Measurements from ENCODE around the gene TDO2. TPM values are rescaled to one million over a fixed set of nuclear protein-coding genes. Genes with fewer than 3 reads are reported as not detected.

Gene TDO2
- total and polyA plus RNA-seq, 4 donors: 0.15 to 0.79 (median 0.50) TPM

GRCh38 chr4:155961575-155961974 is 58.1 kb downstream of the TDO2 start:
- Histone ChIP-seq H3K36me3 (ENCODE audit: control insufficient read depth, insufficient read depth, low read length) (no peaks in the 10 kb centered on the region), H3K4me3 (ENCODE audit: low read depth, low read length) (no peak overlapping the region), H3K4me1 (ENCODE audit: control insufficient read depth, insufficient read depth, low read length) (no peaks in the 10 kb centered on the region), H3K9me3 (ENCODE audit: control insufficient read depth, insufficient read depth, low read length) (no peaks in the 10 kb centered on the region), H3K27ac (ENCODE audit: low read depth, low read length) (no peak overlapping the region), H3K27me3 (ENCODE audit: control insufficient read depth, insufficient read depth, low read length) (no peaks in the 10 kb centered on the region)
- WGBS (ENCODE audit: insufficient coverage): no CpG with 5 or more reads among the region's 4 CpGs
- no peak for DNase-seq (ENCODE audit: low read depth in 4 of 6, low spot score in 6 of 6)

GRCh38 chr4:155962767-155963166 is 59.3 kb downstream of the TDO2 start:
- Histone ChIP-seq H3K4me1 (ENCODE audit: control insufficient read depth, insufficient read depth, low read length) (no peaks in the 10 kb centered on the region), H3K4me3 (ENCODE audit: low read depth, low read length) (no peak overlapping the region), H3K9me3 (ENCODE audit: control insufficient read depth, insufficient read depth, low read length) (no peaks in the 10 kb centered on the region), H3K36me3 (ENCODE audit: control insufficient read depth, insufficient read depth, low read length) (no peaks in the 10 kb centered on the region), H3K27me3 (ENCODE audit: control insufficient read depth, insufficient read depth, low read length) (no peaks in the 10 kb centered on the region), H3K27ac (ENCODE audit: low read depth, low read length) (no peak overlapping the region)
- WGBS (ENCODE audit: insufficient coverage): no CpG with 5 or more reads among the region's 2 CpGs
- peak in 1 of 6 donors; percentile 13 for DNase-seq (ENCODE audit: low read depth in 4 of 6, low spot score in 6 of 6)

- Histone ChIP-seq H3K27ac (ENCODE audit: low read depth, low read length) (no peak overlapping the region), H3K9me3 (ENCODE audit: control insufficient read depth, insufficient read depth, low read length) (peaks cover 2% of the 10 kb centered on the region), H3K4me1 (ENCODE audit: control insufficient read depth, insufficient read depth, low read length) (no peaks in the 10 kb centered on the region), H3K36me3 (ENCODE audit: control insufficient read depth, insufficient read depth, low read length) (no peaks in the 10 kb centered on the region), H3K4me3 (ENCODE audit: low read depth, low read length) (no peak overlapping the region), H3K27me3 (ENCODE audit: control insufficient read depth, insufficient read depth, low read length) (no peaks in the 10 kb centered on the region)
- 92% methylated on average over 1 of the region's 8 CpGs for WGBS (ENCODE audit: insufficient coverage)
- no peak for DNase-seq (ENCODE audit: low read depth in 4 of 6, low spot score in 6 of 6)
Measured at GRCh38 chr4:155964016-155964891, 60.8 kb downstream of the TDO2 start.

GRCh38 chr4:155966171-155966570 is 62.7 kb downstream of the TDO2 start:
- Histone ChIP-seq H3K27me3 (ENCODE audit: control insufficient read depth, insufficient read depth, low read length) (no peaks in the 10 kb centered on the region), H3K9me3 (ENCODE audit: control insufficient read depth, insufficient read depth, low read length) (peaks cover 2% of the 10 kb centered on the region), H3K4me1 (ENCODE audit: control insufficient read depth, insufficient read depth, low read length) (no peaks in the 10 kb centered on the region), H3K36me3 (ENCODE audit: control insufficient read depth, insufficient read depth, low read length) (no peaks in the 10 kb centered on the region), H3K27ac (ENCODE audit: low read depth, low read length) (no peak overlapping the region), H3K4me3 (ENCODE audit: low read depth, low read length) (no peak overlapping the region)
- WGBS (ENCODE audit: insufficient coverage): 60% methylated on average over 2 of the region's 2 CpGs
- DNase-seq (ENCODE audit: low read depth in 4 of 6, low spot score in 6 of 6): no peak

GRCh38 chr4:155966731-155967395 is 63.4 kb downstream of the TDO2 start:
- no peak overlapping the region for H3K27ac ChIP-seq (ENCODE audit: low read depth, low read length)
- H3K36me3 ChIP-seq (ENCODE audit: control insufficient read depth, insufficient read depth, low read length): no peaks in the 10 kb centered on the region
- no peak overlapping the region for H3K4me3 ChIP-seq (ENCODE audit: low read depth, low read length)
- no peaks in the 10 kb centered on the region for H3K27me3 ChIP-seq (ENCODE audit: control insufficient read depth, insufficient read depth, low read length)
- 88% methylated on average over 1 of the region's 3 CpGs for WGBS (ENCODE audit: insufficient coverage)
- no peaks in the 10 kb centered on the region for H3K4me1 ChIP-seq (ENCODE audit: control insufficient read depth, insufficient read depth, low read length)
- peak in 2 of 6 donors; percentile 24 to 35 for DNase-seq (ENCODE audit: low read depth in 4 of 6, low spot score in 6 of 6)
- H3K9me3 ChIP-seq (ENCODE audit: control insufficient read depth, insufficient read depth, low read length): peaks cover 2% of the 10 kb centered on the region

Other genes starting within 250 kb of the TDO2 start
- gene GUCY1A1, start 236.8 kb upstream of the TDO2 start, total RNA-seq: 10 to 100 TPM; 83.2 to 84.7 TPM
- gene GUCY1A1, start 236.8 kb upstream of the TDO2 start, polyA plus RNA-seq (ENCODE audit: insufficient read length in 2 of 2): 10 to 100 TPM; 23.3 to 34.5 TPM
- 10 to 100 TPM; 22.6 to 63.7 TPM for gene GUCY1B1, start 144.7 kb upstream of the TDO2 start, total RNA-seq
- 10 to 100 TPM; 47.2 to 55.6 TPM for gene GUCY1B1, start 144.7 kb upstream of the TDO2 start, polyA plus RNA-seq (ENCODE audit: insufficient read length in 2 of 2)
- gene ASIC5, start 37.4 kb upstream of the TDO2 start, total RNA-seq: not detected
- gene ASIC5, start 37.4 kb upstream of the TDO2 start, polyA plus RNA-seq (ENCODE audit: insufficient read length in 2 of 2): not detected
- 10 to 100 TPM; 24.2 to 38.3 TPM for gene CTSO, start 50.2 kb downstream of the TDO2 start, total RNA-seq
- gene CTSO, start 50.2 kb downstream of the TDO2 start, polyA plus RNA-seq (ENCODE audit: insufficient read length in 2 of 2): 10 to 100 TPM; 18.2 to 19.8 TPM

Data from spinal cord (tissue), 10 donors.